HG03095 (cell line): ENCODE data around the gene ZNF428.
"Not testable (repeated sequence)": the region's sequence is repeated elsewhere in the genome, so short reads cannot be mapped to it uniquely, and the experiment has no call there.

Experiments
- ATAC-seq: cut with Tn5 transposase; IDR thresholded peaks from one replicate; pipeline ENCODE4 v1.9.1; 2021; ENCODE audit warnings: moderate library complexity; ENCODE audit not compliant: unreplicated experiment

ZNF428 gene

DNA sequence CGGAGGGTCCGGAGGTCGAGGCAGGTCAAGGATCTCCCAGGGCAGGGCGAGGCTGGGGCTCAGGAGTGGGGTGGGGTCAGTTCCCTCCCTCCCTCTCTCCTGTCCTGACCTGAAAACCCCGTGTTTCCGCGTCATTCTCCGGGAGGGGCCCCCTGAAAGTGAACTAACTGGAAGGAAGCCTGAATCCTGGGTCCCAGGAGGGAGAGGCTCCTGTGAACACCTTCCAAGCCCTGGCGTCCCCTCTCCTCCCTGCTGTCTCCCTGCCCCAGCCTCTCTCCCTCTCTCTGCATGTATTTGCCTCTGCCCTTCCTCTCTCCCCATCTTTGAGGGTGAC is 21.0 kb upstream of the ZNF428 start:
- ATAC-seq: no peak

DNA sequence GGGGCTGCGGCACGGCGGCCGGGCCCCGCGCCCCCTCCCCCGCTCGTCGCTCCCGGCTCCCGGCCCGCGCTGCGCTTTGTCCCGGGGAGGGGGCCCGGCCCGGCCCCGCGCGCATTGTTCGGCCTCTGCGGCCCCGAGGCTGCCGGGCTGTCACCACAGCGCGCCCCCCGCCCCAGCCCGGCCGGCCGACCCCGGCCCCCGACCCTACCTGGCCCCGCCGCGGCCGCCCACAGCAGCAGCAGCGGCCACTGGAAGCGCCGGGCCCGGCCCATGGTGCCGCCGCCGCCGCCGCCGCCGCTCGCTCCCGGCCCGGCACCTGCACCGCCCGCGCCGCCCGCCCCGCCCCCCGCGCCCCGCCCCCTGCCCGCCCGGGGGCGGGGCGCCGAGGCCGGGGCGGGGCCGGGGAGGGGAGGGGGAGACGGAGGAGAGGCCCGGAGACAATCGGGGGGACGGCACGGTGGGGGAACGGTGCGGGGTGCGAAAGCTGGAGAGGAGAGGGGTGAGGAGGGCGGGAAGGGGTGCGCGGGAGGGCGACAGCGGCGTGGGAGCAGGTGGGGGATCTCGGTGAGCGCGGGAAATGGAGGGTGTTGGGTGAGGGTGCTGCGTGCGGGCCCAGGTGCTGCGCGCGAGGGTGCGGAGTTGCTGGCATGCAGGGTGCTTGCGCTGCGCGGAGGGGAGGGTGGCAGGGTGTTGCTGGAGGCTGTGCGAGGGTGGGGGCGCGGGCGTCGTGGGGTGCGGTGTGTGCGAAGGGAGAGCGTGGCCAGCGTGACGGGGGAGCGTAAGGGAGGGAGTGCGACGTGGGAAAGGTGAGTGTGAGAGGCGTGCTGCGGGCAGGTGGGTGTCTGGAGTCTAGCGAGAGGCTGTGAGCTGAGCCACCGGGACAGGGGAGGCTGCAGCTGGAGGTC is 20.3 kb upstream of the ZNF428 start, which contains the start of gene CADM4:
Gene CADM4 (minus strand): TSS at position 332 of the 905 bp plus-strand sequence. CDS start 60 bp downstream, at position 272.
- ATAC-seq: no peak

DNA sequence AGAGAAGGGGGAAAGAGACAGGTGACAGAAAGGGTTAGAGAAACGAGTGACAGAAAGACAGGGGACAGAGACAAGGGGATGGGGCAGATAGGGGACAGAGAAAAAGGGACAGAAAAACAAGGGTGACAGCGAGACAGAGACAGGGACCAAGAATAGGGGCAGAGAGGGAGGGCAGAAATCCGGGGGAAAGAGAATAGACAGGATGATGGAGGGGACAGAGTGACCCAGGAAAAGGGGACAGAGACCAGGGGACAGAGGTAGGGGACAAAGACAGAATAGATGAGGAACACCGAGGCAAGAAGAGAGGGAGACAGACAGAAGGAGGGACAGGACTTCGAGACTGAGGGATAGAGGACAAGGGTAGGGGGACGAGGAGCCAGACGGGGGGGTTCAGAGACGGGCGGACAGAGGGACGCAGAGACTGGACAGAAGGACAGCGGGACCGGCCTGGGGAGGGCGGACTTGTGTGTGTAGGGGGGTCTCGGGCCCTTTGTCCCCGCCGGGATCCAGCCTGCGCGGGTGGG is 19.6 kb upstream of the ZNF428 start:
- no peak for ATAC-seq

DNA sequence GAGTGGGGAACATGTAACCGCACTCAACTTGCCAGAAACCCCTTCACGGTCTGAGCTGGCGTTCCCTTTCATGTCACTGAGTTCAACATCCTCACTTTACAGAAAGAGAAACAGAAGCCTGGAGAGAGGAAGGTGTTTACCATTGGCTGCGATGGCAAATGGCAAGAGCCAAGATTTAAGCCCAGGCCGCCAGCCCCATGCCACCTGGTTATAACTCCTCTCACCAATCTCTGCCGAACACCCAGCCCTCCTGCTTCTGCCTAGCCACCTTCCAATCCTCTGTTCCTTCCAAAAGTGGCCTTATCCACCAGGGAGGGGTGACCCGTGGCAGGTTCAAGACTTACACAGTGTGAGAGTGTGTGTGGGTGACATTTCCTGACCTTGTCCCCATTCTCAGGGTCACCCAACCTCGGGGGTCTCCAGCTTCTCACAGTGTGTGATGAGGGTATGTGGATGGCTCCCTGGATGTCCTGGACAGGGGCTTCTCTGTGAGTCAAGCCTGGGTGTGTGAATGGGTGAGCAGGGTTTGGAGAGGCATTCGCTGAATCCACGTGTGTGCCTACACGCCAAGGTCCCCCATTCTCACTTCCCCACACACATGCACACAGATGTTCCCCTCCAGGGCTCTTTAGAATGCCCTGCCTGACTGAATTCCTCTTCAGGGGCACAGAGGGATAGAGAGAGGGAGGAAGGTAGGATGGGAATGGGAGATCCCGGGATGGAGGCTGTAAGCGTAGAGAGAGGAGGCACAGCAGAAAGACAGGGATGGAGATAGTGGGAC is 19.0 kb upstream of the ZNF428 start:
- no peak for ATAC-seq

DNA sequence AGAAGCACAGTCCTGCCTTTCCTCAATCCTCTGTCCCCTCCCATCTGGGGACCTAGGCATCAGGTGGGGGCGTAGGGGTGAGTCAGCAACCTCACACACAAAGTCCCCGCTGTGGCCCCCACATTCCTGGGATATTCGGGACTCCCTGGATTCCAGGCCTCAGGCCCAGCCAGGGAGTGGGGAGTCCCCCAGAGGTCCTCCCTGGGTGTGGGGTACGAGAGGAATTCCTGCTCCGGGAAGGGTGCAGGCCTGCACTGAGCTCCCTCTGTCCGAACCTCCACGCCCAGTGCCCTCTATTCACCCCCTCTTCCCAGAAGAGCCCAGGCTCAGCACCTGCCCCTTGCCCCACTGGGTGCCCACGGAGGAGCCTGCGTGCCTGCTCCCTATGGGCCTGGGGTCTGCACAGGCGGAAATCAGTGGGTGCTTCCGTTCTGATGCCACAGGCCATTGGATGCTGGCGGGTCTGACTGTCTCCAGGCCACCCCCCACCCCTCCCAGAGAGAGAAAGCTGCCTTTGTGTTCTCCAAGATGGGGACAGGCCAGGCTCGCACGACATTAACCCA is 16.8 kb upstream of the ZNF428 start:
- no peak for ATAC-seq

DNA sequence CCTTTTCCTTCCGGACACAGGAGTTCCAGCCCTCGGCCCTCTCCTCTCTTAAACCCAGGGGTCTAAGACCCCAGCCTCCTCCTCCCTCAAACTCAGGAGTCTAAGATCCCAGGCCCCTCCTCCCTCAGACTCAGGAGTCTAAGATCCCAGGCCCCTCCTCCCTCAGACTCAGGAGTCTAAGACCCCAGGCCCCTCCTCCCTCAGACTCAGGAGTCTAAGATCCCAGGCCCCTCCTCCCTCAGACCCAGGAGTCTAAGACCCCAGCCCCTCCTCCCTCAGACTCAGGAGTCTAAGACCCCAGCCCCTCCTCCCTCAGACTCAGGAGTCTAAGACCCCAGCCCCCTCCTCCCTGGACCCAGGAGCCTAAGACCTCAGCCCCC is 16.1 kb upstream of the ZNF428 start:
- ATAC-seq: not testable (repeated sequence)

DNA sequence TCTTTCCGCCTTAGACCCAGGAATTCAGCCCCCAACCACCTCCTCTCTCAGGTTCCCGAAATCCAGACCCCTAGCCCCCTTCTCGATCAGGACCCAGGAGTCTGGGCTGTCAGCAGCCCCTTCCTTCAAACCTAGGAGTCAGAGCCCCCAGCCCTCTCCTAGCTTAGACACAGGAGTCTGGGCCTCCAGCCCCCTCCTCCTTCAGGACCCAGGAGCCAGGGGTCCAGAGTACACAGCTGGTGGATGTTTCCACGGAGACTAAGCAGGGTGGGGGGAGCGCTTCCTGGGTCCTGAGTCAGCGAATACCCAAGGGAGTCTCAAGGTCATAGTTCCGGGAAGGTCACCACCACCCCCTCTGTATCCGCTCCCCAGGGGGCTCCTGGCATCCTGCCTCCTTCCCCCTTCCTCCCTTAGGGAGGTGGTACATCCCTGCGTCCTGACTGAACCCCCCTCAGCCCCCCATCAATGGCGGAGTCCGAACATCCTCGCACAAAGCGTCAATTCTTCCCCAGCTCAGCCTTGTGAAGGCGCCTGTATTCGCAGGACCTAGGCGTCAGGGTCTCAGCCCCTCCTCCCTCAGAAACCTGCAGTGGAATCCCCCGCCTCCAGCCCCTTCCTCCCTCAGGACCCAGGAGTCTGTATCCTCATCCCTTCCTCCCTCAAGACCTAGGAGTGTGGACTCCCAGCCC is 15.6 kb upstream of the ZNF428 start:
- no peak for ATAC-seq

DNA sequence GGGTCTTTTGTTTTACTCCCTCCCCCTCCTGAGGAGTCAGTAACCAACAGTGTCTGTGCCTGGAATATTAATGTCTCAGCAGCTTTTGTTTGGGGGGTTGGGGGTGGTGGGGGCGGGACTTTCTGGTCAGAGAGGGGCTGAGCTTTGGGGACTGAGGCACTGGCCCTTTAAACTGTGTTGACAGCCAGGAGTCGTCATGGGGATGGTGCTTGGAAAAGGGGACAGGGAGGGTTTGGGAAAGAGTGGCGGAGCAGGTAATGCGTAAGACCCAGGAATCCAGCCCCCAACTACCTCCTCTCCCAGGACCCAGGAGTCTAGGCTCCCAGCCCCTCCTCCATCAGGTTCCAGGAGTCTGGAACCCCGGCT is 15.1 kb upstream of the ZNF428 start:
- ATAC-seq: no peak

DNA sequence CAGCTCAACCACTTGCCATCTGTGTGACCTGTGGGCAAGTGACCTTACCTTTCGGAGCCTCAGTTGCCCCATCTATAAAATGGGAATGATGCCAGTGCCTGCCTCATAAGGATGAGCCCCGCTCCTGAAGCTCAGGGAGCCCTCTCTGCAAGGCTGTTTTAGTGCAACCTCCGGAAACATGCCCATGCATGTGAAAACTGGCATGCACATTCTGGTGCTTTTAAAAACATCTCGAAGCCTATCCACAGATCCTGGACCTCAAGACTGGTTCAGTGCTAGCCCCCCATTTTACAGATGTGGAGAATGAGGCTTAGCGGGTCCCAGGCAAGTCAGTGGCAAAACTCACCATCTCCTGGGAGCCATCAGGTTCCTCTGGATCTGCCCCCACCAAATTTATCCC is 14.6 kb upstream of the ZNF428 start:
- ATAC-seq: no peak

DNA sequence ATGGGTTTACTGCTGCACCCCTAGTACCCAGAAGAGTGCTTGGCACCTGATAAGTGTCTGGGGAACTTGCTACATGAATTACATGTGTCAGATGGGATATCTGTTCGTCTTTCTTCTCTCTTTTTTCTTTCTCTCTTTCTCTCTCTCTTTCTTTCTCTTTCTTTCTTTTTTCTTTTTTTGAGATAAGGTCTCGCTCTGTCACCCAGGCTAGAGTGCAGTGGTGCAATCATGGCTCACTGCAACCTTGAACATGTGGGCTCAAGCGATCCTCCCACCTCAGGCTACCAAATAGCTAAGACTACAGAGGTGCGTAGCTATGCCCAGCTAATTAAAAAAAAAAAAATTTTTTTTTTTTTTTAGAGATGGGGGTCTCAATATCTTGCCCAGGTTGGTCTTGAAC is 14.1 kb upstream of the ZNF428 start:
- ATAC-seq: no peak

DNA sequence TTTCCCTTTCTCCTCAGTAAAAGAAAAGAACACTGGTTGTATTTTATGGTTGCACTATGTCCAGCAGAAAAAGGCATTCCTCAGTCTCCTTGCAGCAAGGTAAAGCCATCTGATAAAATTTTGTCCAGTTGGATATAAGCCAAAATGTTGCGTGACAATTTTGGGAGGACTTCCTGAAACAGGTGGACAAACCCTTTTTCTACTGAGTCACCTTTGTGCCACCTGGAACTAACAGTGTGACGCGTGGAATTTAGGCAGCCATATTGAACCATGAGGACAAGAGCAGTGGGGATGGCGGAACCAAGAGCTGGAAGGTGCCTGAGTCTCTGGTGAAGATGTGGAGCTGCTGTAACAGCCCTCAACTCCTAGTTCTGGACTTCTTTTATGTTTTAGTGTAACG is 12.1 kb upstream of the ZNF428 start:
- no peak for ATAC-seq

DNA sequence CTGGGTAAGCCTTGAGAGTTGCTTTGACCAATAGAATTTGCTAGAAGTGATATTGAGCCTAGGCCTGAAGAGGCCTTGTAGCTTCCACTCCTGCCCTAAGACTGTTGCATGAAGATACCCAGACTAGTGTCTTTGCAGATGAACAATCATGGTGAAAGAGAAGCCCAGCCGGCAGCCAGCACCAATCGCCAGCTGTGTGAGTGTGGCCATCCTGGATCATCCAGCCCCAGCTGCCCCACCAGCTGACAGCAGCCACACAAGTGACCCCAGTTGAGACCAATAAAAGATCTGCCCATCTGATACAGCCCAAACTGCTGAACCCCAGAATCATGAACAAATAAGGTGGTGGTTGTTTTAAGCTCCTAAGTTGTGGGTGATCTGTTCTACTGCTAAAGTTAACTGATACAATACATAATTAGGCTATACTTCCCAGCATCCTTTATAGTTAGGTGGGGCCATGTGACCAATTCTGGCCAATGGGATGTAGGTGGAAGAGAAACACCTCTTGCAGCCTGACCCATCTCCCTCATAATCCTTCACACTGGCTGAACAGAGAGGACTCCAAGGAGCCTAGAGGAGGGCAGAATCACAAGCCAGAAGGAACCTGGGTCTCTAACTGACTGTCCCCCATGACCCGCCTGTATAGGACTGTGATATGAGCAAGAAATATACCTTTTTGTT is 9.4 kb upstream of the ZNF428 start:
- ATAC-seq: no peak

DNA sequence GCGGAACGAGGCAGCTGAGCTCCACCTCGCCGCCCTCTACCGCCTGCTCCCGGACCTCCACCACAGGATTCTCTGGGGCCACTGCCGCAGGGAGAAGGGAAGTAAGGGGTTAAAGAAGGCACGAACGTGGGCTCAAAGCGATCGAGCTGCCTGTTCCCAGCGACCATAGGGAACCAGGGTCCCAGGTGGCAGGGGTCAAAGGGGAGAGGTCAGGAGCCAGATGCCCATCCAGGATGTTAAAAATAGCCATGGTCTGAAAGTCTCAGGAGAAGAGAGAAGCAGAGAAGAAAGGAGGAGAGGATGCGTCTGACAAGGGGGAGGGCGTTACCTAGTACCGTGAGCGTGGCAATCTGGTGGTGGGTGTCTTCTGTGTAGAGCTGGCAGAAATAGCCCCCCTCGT is 7.4 kb upstream of the ZNF428 start:
- no peak for ATAC-seq

DNA sequence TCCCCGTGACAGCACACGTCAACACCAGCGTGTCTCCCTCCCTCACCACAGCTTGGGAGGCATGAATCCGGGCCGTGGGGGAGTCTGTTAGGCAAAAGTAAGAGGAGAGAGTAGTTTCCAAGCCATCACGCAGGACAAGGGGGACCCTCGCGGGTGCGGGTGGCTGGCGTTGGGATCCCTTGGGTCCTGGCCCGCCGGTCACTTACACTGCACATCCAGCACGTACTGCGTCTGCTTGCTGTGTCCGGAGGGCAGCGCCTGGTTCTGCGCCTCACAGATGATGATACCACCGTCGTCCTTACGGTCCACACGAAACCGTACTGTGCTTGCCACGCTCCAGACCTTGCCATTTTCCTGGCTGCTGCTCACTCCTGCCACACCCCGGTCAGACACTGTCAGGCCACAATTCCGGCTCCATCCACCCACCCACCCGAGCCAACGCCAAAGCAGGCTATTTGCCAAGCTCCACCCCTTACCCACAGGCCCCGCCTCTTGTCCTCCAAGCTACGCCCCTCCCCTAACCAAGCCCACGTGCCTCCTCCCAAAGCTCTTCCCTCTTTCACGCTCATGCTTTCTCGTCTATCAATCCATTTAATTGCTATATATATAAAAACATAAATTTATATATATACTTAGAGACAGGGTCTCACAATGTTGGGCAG is 6.6 kb upstream of the ZNF428 start:
- no peak for ATAC-seq

DNA sequence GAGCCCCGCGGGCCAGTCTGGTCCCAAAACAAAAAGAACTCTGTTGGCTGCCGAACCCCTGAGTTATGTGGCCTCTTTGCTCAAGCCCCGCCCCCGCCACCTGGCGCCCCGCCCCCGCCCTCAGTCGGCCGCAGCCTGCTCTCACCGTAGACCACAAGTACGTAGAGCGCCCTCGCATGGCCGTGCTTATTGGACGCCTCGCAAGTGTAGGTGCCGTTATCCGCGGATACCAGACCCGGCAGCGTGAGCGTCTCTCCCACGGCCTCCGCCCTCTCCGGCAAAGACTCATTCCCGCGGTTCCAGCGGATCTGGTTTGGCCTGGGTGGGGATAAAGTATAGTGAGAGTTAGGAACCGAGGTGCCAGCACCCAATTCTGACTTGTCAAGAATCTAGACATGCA is 5.5 kb upstream of the ZNF428 start:
- ATAC-seq: no peak

DNA sequence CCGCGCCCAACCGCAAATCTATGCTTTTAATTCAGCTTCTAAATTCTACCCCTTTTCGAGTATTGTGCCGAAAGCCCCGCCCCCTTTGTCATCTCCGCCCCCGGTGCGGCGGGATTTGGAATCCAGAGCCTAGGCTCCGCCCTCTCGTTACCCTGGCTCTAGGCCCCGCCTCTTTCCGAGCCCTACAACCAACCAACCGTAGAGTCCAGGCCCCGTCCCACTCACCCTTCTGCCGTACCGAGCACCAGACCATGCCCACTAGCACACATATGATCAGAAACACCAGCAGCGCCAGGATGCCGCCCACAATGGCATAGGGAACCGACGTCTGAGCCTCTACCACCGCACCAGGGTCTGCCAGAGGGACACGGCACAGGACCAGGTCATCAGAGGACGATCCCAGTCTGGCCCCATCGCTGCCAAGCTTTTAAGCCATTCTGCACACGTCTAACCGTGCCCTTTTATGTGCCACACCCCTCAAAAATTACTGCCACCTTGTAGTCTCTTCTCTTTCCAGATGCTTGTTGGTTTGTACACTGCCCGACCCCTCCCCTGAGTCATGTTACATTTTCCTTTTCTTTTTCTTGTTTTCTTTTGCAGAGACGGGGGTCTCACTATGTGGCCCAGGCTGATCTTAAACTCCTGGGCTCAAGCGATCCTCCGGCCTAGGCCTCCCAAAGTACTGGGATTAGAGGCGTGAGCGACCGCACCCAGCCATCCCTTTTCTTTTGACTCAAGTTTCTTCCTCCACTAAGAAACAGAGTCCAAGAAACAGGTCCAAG is 4.7 kb upstream of the ZNF428 start:
- ATAC-seq: no peak

DNA sequence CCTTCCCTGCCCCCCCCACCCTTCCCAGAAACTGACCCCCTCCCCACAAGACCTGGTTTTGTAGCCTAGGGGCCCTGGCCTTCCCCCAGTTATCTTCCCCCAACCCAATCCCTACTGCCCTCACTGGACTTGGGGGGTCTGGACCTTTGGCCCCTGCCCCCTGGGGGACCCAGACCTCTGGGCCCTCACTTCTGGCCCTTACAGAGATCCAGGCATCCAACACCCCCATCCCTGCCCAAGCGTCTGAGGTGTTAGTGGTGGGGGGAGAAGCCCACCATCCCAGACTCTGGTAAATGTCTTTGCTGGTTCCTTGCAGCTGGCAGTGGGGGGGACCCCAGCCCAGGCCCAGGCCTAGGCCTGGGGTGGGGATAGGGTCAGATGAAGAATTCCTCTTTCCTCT is 3.5 kb upstream of the ZNF428 start:
- no peak for ATAC-seq

DNA sequence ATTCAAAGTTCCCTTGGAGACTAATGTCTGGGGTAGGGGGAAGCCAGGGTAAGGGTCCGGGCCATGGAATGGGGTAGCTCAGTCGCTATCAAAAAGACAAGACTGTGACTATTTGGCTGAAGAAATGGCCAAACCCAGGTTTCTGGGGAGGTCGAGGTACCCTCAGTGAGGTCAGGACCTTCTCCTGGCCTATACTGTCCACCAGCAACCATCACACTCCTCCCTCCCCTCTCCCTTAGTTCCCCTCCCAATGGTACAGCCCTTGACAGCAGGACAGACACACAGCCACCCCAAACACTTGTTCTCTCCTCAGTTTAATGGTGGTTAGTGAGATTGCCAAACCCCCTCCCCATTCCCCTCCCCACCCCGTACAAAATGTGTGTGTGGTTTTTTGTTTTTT is 2.6 kb upstream of the ZNF428 start:
- ATAC-seq: no peak
